ENCODE data around the gene SLC6A17.

Gene SLC6A17

DNA sequence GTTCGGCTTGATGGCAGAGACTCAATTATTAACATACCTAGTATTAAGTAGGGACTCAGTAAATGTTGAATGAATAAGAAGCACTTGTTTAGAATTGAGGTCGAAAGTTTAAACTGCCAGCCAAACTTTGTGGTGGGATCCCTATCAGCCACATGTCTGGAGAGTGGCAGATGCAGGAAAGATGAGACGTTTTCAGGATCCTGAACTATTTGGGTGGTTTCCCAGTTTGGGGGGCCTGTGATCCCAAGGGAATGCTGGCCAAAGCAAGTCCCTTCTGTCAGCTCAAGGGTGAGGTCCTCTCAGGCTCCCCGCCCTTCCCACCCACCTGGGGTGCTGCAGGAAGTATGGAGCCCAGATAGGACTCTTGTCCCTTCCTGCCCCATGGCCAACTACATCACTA is 98.5 kb downstream of the SLC6A17 start:
- no peaks in the 10 kb centered on the region; the same call in 1 of the 2 replicates for H3K4me1 ChIP-seq
- TF ChIP-seq, protein P1, sequence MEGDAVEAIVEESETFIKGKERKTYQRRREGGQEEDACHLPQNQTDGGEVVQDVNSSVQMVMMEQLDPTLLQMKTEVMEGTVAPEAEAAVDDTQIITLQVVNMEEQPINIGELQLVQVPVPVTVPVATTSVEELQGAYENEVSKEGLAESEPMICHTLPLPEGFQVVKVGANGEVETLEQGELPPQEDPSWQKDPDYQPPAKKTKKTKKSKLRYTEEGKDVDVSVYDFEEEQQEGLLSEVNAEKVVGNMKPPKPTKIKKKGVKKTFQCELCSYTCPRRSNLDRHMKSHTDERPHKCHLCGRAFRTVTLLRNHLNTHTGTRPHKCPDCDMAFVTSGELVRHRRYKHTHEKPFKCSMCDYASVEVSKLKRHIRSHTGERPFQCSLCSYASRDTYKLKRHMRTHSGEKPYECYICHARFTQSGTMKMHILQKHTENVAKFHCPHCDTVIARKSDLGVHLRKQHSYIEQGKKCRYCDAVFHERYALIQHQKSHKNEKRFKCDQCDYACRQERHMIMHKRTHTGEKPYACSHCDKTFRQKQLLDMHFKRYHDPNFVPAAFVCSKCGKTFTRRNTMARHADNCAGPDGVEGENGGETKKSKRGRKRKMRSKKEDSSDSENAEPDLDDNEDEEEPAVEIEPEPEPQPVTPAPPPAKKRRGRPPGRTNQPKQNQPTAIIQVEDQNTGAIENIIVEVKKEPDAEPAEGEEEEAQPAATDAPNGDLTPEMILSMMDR (IDR thresholded peaks at IDR 0.05; ENCODE audit: low read depth, low read length), result no peak
- H3K9me3 ChIP-seq, result no peaks in the 10 kb centered on the region
- no peaks in the 10 kb centered on the region for H3K36me3 ChIP-seq
- H3K4me3 ChIP-seq (ENCODE audit: low read depth, low read length), result no peak overlapping the region
- no peaks in the 10 kb centered on the region for H3K27me3 ChIP-seq
- DNase-seq, result no peak

DNA sequence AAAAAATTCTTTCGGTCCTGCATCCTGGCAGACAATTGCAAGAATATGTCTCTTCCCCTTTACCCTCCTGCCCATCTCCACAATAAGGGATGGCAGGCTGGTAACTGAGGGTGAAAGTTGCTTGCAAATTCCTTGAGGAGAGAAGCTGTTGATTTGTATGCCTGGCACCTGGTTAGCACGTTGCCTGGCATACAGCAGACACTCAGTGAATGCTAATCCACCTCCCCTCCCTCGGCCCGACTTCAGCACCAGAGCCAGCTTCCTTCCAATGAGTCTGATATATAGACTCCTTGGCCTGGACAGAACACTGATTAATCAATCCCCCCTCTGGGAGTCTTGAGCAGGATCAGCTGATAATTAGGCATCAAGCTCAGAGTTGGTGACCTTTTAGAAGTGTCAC is 99.0 kb downstream of the SLC6A17 start:
- Histone ChIP-seq H3K4me1 (no peaks in the 10 kb centered on the region; the same call in 1 of the 2 replicates), H3K27me3 (no peaks in the 10 kb centered on the region), H3K4me3 (ENCODE audit: low read depth, low read length) (no peak overlapping the region), H3K36me3 (no peaks in the 10 kb centered on the region), H3K9me3 (no peaks in the 10 kb centered on the region)
- no peak for DNase-seq
- TF ChIP-seq, protein P1 (IDR thresholded peaks at IDR 0.05; ENCODE audit: low read depth, low read length), result no peak

DNA sequence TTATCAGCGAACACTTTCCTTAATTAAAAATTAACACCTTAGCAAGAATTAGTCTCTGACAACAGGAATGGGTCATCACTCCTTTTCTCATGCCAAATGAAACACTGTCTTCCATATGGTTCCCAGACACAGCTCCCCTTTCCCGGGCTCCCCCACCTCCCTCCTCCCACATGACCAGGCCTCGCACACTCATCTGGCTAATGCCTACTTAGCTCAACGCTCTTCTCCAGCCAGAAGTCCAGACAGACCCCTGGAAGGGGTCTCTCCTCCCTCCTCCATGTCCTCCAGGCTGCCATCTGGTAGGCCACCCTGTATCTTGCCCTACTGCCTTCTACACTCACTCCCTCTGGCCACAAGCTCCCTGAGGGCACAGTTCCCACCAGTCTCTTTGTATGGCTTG is 99.7 kb downstream of the SLC6A17 start:
- Histone ChIP-seq H3K36me3 (no peaks in the 10 kb centered on the region), H3K4me3 (ENCODE audit: low read depth, low read length) (no peak overlapping the region), H3K9me3 (no peaks in the 10 kb centered on the region), H3K27me3 (no peaks in the 10 kb centered on the region), H3K4me1 (no peaks in the 10 kb centered on the region; the same call in 1 of the 2 replicates)
- no peak for DNase-seq
- TF ChIP-seq, protein P1 (IDR thresholded peaks at IDR 0.05; ENCODE audit: low read depth, low read length), result no peak

DNA sequence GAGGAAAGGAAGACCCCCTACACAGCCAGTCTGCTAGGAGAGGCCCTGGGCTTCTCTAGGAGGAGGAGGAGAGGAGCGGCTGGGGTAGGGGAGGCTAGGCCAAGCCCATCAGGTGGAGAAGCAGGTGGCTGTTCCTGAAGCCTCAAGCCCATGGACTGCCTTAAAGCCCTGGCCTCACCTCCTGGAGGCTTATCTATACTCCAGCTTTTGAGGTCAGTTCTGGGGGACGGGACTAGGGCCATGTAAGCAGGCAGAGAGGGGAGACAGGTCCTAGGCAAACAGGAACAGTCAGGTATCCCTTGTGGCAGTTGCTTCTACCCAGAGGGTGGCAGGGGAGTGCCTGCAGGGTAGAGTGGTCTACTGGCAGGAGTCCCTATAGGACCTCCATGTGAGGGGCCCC is 100.5 kb downstream of the SLC6A17 start:
- Histone ChIP-seq H3K36me3 (no peaks in the 10 kb centered on the region), H3K27me3 (no peaks in the 10 kb centered on the region), H3K4me3 (ENCODE audit: low read depth, low read length) (no peak overlapping the region), H3K9me3 (no peaks in the 10 kb centered on the region), H3K4me1 (no peaks in the 10 kb centered on the region; the same call in 1 of the 2 replicates)
- no peak for DNase-seq
- TF ChIP-seq, protein P1 (IDR thresholded peaks at IDR 0.05; ENCODE audit: low read depth, low read length), result no peak
